HG03432 (cell line): Measurements from ENCODE around the gene KRTAP1-4.
"Not testable (repeated sequence)": the region's sequence is repeated elsewhere in the genome, so short reads cannot be mapped to it uniquely, and the experiment has no call there.

ENCODE experiments used
- ATAC-seq: cut with Tn5 transposase; IDR thresholded peaks from one replicate; pipeline ENCODE4 v1.9.1; 2021; ENCODE audit warnings: mild to moderate bottlenecking, moderate library complexity; ENCODE audit not compliant: unreplicated experiment

The KRTAP1-4 gene, protein sequence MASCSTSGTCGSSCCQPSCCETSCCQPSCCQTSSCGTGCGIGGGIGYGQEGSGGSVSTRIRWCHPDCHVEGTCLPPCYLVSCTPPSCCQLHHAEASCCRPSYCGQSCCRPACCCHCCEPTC

DNA sequence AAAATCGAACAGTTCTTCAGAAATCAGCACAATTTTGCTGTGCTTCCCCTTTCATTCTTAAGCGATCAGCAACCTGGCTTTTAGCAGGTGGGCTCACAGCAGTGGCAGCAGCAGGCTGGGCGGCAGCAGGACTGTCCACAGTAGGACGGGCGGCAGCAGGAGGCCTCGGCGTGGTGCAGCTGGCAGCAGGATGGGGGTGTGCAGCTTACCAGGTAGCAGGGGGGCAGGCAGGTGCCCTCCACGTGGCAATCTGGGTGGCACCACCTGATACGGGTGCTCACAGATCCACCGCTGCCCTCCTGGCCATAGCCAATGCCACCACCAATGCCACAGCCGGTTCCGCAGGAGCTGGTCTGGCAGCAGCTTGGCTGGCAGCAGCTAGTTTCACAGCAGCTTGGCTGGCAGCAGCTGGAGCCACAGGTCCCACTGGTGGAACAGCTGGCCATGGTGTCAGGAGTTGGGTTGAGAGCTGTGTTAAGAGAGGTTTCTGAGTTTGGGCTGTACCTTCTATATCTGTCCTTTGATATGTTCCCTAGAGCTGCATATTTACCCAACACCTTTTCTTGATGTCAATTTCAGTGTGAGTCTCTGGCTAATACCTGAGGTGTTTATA is at the start of gene KRTAP1-4:
KRTAP1-4 (minus strand) TSS at position 563 of the 613 bp plus-strand sequence; CDS start at position 446, 117 bp downstream.
- no peak for ATAC-seq

- ATAC-seq, result no peak
Measured at GRCh38 chr17:41076788-41077187, 46.8 kb upstream of the KRTAP1-4 start.

DNA sequence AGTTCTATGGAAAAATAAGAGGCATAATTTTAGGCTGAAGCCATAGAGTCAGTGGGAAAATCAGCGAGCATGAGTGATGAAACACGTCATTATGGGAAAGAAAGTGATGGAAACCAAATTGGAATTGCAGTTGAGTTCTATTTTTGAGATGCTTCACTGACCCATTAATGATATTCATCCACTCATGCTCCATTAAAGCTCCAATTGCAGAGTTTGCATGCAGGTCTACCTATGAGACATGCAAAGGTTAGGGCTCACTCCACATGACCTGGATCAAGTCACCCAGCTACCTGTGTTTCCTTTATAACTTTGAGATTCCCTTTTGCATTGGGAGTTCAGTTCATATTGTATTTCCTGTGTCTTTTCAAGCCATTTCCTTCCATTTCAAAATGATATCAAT is 43.7 kb upstream of the KRTAP1-4 start:
- no peak for ATAC-seq

DNA sequence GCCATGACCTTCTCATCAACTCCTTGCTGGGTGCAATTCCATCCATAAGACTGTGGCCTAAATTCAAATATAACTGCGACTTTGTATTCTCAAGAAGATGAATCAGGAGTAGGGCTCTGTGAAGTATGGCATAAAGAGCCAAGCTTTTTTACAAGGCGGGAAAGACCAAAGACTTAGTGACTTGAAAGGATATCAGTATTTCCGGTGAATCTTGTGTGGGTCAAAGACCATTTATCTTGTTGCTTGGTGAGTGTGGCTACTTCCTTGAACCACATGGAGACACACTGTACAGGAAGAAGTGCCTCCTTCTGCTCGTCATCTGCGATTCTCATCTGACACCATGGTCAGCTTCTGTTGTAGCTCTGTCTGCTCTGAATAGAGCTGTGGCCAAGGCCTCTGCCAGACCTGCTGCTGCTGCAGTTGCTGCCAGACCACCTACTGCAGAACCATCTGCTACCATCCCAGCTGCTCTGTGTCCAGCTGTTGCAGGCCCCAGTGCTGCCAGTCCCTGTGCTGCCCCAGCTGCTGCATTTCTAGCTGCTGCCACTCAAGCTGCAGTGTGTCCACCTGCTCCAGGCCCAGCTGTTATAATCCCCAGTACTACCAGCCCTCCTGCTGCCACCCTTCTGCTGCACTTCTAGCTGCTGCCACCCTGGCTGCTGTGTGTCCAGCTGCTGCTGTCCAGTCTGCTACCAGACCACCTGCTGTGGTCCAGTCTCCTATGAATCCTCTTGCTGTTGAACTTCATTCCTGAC is 41.8 kb upstream of the KRTAP1-4 start:
- ATAC-seq, result no peak

DNA sequence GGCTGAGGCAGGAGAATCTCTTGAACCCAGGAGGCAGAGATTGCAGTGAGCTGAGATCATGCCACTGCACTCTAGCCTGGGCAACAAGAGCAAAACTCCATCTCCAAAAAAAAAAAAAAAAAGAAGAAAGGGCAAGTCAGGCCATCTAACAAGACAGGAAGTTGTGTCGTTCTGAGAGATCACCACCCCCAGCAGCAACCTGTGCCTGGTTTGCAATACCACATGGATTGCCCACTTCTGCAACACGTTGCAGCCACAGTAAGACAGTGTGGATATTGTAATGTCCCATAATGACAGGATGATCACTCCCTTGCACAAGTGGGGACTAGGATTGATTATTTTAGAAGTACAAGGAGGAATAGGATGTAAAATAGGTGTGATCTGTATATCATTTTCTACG is 39.0 kb upstream of the KRTAP1-4 start:
- ATAC-seq, result no peak

GRCh38 chr17:41067281-41067680 is 37.3 kb upstream of the KRTAP1-4 start:
- no peak for ATAC-seq

DNA sequence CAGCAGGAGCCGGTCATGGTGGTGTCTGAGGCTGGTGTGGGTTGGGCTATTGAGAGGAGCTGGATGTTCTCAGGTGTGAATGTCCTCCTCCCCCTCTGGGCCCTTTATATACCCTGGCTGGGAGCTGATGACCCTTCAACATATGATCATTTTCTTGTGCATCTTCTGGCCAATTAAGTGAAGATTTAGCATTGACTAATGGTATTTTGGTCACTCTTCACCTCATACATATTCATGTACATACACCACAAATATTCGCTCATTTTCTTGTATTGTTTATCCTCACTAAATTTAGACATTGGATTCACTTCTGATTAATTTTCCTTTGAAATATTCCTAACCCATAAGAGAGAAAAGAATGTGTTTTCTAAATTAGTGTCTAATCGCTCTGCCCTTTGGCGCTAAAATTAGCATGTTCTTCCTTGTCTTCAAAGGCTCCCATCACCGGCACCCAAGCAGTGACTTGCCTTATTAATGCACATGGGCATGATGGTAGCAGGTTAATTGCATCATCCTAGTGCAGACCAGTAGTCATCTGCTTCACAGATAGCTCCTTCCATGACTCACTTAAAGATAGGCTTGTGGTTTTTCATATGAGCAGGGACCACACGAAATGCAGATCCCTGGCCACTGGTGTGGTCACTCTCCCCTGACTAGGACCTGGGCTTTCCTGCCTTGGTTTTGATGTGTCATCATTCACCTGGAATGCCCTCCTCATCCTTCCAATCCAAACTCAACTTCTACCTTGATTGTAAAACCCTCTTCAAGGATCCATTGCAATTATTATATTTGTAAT is 36.0 kb upstream of the KRTAP1-4 start, which contains the start of gene KRTAP2-4:
KRTAP2-4 (minus strand) TSS at position 51 of the 796 bp plus-strand sequence; CDS start at position 17, 34 bp downstream.
- ATAC-seq, result no peak

DNA sequence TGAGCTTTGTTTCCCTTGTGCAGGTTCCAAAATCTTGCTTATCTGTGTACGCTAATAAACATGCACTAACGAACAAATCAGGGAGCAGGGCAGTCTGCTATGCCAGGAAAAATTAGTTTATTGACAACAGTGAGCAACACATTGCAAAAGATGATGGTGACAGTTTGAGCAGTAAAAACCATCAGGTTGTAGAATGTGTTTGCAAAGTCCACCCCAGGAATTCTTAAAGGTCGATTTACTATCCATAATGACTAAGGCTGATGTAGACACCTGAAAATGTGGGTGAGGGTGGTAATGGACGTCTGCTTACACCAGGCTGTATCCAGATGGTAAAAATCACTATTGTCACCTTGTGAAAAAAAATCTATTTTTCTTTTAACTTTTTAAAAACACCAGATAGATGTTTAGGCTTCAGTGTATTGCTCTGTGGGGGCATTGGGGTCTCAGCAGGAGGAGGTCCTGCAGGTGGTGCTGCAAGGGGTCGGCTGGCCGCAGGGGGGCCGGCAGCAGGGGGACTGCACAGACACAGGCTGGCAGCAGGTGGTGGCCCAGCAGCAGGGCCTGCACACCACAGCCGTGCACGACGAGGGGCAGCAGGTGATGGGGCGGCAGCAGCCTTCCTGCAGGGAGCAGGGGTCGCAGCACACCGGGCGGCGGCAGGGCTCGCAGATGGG is 35.2 kb upstream of the KRTAP1-4 start:
- not testable (repeated sequence) for ATAC-seq

DNA sequence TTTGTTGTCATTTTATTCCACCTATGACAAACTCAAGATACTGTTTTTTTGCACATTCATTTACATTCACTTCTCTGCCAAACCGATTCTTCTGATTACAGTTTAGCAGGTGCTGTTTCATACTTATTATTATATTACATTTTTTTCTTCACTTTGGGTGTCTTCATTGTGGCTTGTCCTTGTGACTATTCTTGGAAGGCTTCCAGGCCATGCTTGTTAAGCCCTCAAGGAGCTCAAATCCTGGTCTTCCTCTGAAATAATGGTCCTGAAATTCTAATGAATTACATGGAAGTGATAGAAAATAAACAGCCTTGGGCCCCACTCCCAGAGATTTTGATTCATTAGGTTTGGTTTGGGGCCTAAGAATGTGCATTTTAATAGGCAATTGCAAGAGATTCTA is 34.3 kb upstream of the KRTAP1-4 start:
- no peak for ATAC-seq

- ATAC-seq, result no peak
Measured at GRCh38 chr17:41063449-41063848, 33.5 kb upstream of the KRTAP1-4 start.

GRCh38 chr17:41061964-41062363 is 32.0 kb upstream of the KRTAP1-4 start:
- no peak for ATAC-seq

DNA sequence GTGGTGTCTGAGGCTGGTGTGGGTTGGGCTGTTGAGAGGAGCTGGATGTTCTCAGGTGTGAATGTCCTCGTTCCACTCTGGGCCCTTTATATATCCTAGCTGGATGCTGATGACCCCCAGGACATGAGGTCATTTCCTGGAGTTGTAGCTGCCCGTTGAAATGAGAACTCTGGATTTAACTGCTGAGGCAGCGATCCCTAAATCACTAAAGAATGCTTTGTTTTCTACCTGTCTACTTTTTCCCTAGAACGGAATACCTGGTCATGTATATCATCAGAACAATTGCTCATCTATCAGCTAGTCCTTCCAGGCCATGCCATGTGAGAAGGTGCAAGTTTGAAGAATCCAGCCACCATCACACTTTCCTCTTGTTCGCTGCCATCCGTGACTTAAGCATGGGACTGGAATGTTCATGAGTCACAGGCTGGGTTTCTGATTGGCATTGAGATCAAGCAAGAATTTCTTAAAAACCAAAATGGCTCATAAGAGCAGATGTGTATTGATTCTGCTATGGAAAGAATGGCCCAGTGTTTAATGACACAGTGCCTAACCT is 30.1 kb upstream of the KRTAP1-4 start, which contains the start of gene KRTAP2-3:
KRTAP2-3 (minus strand) TSS at position 63 of the 553 bp plus-strand sequence. CDS start 64 bp downstream, outside the sequence.
- no peak for ATAC-seq

DNA sequence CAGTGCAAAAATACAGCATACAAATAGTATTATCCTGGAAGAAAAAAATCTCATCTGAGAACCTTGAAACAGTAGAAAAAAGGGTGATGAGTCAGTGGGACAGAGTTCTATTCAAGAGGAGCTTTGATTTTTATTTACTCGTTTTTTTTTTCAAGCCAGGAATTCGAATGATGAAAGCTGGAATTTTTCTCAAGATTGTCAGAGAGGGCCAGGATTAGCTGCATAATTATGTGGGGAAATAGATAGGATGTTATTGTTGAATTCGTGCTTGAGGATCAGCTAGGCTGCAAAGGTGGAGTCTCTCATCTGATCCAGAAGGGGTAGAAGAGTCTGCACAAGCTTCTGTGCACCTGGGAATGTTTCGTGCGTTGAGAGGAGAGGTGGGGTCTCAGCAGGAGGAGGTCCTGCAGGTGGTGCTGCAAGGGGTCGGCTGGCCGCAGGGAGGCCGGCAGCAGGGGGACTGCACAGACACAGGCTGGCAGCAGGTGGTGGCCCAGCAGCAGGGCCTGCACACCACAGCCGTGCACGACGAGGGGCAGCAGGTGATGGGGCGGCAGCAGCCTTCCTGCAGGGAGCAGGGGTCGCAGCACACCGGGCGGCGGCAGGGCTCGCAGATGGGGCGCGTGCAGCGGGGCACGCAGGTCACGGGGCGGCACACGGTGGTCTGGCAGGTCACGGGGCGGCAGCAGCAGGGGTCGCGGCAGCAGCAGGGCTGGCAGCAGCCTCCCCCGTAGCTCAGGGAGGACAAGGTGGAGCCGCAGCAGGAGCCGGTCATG is 29.5 kb upstream of the KRTAP1-4 start:
- not testable (repeated sequence) for ATAC-seq

GRCh38 chr17:41058741-41059140 is 28.7 kb upstream of the KRTAP1-4 start:
- ATAC-seq, result no peak

- ATAC-seq, result no peak
Measured at GRCh38 chr17:41057547-41057946, 27.6 kb upstream of the KRTAP1-4 start.

GRCh38 chr17:41055130-41055529 is 25.1 kb upstream of the KRTAP1-4 start, which contains the start of gene KRTAP2-2:
Gene KRTAP2-2, minus strand, starts transcription at chr17:41055230. Its CDS starts 19 bp downstream, at chr17:41055211.
- not testable (repeated sequence) for ATAC-seq

- not testable (repeated sequence) for ATAC-seq
Measured at GRCh38 chr17:41054556-41054955, 24.6 kb upstream of the KRTAP1-4 start.

DNA sequence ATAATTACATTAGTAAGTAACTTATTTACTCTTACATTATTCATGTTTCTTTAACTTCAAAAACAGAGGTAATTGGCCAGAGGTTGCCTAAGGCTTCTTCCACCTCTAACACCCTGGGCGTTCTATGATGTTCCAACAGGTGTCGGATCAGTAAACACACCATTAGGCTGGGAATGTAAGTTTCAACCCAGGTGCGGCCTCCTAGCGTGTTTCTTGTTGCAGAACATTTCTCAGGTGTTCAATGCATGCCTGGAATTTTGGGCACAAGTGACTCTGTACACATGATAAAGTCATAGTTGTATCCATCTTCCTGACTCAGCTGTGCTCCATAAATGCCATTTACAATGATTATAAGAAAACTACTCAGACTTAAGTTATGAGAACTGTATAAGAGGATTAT is 24.0 kb upstream of the KRTAP1-4 start:
- ATAC-seq, result no peak

DNA sequence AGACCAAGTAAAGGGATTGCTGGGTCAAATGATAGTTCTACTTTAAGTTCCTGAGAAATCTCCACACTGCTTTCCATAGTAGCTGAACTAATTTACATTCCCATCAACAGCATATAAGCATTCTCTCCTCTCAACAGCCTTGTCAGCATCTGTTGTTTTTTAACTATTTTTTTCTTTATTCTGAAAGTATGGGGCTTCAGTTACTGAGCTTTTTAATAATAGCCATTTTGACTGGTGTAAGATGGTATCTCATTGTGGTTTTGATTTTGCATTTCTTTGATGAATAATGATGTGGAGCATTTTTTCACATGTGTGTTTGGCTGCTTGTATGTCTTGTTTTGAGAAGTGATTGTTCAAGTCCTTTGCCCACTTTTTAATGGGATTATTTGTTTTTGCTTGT is 22.6 kb upstream of the KRTAP1-4 start:
- ATAC-seq, result no peak
